22Rv1 (cell line): Measurements from ENCODE around the gene CAPZB.
"Not testable (repeated sequence)": the region's sequence is repeated elsewhere in the genome, so short reads cannot be mapped to it uniquely, and the experiment has no call there.

Experiments
- H3K27ac ChIP-seq: fragments of 450-650 bp; 2 replicates; pipeline ENCODE4 v1.5.1; 2017
- CTCF ChIP-seq: fragments of 450-650 bp; IDR thresholded peaks from 2 replicates; pipeline ENCODE4 v1.5.1; 2017; ENCODE audit warnings: mild to moderate bottlenecking
- ZFX ChIP-seq: fragments of 450-650 bp; IDR thresholded peaks from 2 replicates; pipeline ENCODE4 v1.6.1; 2017; ENCODE audit warnings: antibody characterized with exemption, borderline replicate concordance

CAPZB gene

GRCh38 chr1:19309123-19309813 is 176.1 kb downstream of the CAPZB start:
- TF ChIP-seq ZFX: no peak
- H3K27ac ChIP-seq: no peak overlapping the region

GRCh38 chr1:19308509-19308907 is 176.8 kb downstream of the CAPZB start:
- TF ChIP-seq CTCF: no peak
- no peak for TF ChIP-seq ZFX
- H3K27ac ChIP-seq: no peak overlapping the region

GRCh38 chr1:19307794-19308508 is 177.4 kb downstream of the CAPZB start:
- no peak for TF ChIP-seq CTCF
- no peak for TF ChIP-seq ZFX
- H3K27ac ChIP-seq: no peak overlapping the region

- no peak overlapping the region for H3K27ac ChIP-seq
- TF ChIP-seq ZFX (no peak), CTCF (no peak)
Observed at GRCh38 chr1:19306941-19307340, 178.4 kb downstream of the CAPZB start.

- TF ChIP-seq CTCF: no peak
- no peak for TF ChIP-seq ZFX
- no peak overlapping the region for H3K27ac ChIP-seq
Observed at GRCh38 chr1:19305880-19306279, 179.5 kb downstream of the CAPZB start.

- H3K27ac ChIP-seq: not testable (repeated sequence)
Observed at GRCh38 chr1:19304081-19304480, 181.3 kb downstream of the CAPZB start.

- TF ChIP-seq ZFX: no peak
- TF ChIP-seq CTCF: no peak
Observed at GRCh38 chr1:19300211-19300610, 185.1 kb downstream of the CAPZB start.

GRCh38 chr1:19294638-19295037 is 190.7 kb downstream of the CAPZB start:
- TF ChIP-seq CTCF (no peak), ZFX (no peak)
- no peak overlapping the region for H3K27ac ChIP-seq

More at GRCh38 chr1:19300211-19300610, 185.1 kb downstream of the CAPZB start:
- no peak overlapping the region for H3K27ac ChIP-seq
